Stimulated activated CD4-positive, alpha-beta T cell treated with anti-CD3 and anti-CD28 coated beads, TNF-alpha, amount 100 ng/mL, for 1 hour (primary cell): Measurements from ENCODE around the gene SPOCK1.

ENCODE experiments used
- DNase-seq, 3 donors: peaks; one replicate each; pipeline ENCODE4 v3.0.0-alpha.2; 2020; ENCODE audit warnings: low read depth in 3 of 3, low spot score in 1 of 3

Gene SPOCK1

DNA sequence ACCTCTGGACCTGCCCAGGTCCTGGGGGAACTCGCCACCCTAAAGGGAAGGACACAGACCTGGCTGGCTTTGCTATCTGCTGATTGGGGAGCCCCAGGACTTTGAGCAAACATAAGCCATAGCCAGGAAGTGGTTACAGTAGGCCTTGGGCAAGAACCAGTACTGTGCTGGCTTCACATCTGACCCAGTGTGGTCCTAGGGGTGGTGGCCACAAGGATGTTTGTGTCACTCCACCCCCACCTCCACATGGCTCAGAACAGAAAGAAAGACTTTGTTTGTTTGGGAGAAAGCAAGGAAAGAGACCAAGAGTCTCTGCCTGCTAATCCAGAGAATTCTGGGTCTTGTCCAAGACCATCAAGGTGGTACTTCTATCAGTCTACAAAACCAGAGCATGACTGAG, 334.2 kb downstream of the SPOCK1 start:
- DNase-seq = no peak

DNA sequence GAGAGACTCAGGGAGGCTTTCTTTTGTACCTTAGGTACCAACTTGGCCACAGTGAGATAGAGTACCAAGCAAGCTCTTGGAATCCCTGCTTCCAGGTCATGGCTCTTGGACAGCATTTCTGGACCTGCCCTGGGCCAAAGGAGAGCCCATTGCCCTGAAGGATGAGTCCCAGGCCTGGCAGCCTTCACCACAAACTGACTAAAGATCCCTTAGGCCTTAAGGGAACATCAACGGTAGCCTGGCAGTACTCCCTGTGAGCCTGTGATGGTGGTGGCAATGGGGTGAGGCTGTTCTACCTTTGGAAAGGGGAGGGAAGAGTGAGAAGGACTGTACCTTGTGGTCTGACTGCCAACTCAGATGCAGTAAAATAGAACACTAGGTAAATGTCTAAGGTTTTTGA, 334.6 kb downstream of the SPOCK1 start:
- DNase-seq = no peak

- DNase-seq = no peak
Observed at GRCh38 chr5:137158691-137159090, 340.4 kb downstream of the SPOCK1 start.

- no peak for DNase-seq
Observed at GRCh38 chr5:137156180-137156579, 342.9 kb downstream of the SPOCK1 start.

- DNase-seq = no peak
Observed at GRCh38 chr5:137155261-137156000, 343.7 kb downstream of the SPOCK1 start.

DNA sequence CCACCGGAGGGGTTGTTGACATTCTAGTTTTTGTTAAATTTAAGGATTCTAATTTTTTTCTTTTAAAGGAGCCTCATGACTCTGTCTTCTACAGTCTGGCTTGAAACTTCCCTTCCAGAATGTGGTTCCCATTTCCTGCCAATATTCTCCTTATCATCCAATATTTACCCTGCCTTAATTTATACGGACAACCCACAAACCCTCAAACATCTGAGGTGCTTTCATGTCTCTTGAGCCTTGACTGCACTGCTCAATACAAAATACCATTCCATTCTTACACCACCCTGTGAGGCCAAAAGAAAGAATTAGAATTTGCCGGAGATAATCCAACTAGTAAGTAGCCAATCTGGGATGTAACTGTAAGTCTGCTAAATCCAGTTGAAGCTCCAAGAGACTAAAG, 346.5 kb downstream of the SPOCK1 start:
- no peak for DNase-seq

DNA sequence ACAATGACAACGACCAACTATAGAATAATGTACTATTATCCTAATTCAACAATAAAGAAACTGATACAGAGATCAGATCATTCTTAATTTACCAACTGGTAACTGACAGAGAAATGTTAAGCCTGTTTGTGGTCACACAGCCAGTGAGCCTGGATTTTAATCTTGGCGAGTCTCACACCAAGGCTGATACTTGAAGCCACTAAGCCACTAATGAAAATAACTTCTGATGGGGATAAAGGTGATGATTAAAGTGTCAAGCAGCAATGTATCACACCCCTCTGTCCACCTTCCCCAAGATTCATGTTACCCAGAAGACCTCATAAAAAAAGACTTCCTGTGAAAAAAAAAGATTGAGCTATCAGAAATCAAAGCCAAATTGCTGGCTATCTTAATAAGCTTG, 350.5 kb downstream of the SPOCK1 start:
- no peak for DNase-seq

GRCh38 chr5:137148159-137148558, 351.0 kb downstream of the SPOCK1 start:
- DNase-seq = no peak

- DNase-seq = no peak
Observed at GRCh38 chr5:137147346-137147745, 351.8 kb downstream of the SPOCK1 start.

DNA sequence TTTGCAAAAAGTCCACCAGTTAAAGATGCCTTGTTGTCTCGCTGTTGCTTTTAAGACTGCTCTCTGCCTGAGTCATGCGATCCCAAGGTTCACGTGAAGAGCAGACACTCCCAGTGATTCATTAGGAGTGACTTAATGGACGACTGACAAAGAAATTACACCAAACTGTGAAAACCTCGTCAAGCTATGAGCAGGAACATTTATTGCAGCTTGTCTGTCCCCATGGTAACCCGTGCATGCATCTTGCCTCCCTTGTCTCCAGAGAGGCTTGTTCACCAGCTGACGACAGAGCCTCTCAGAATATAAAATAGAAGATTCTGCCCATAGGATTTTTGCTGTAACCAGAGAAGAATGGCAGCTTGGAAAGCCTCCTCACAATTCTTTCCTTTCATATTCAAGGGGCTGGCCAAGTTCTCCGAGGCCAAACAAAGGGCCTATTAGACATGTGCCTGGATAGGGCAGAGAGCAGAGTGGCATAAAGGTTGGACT, 352.7 kb downstream of the SPOCK1 start:
- no peak for DNase-seq

DNA sequence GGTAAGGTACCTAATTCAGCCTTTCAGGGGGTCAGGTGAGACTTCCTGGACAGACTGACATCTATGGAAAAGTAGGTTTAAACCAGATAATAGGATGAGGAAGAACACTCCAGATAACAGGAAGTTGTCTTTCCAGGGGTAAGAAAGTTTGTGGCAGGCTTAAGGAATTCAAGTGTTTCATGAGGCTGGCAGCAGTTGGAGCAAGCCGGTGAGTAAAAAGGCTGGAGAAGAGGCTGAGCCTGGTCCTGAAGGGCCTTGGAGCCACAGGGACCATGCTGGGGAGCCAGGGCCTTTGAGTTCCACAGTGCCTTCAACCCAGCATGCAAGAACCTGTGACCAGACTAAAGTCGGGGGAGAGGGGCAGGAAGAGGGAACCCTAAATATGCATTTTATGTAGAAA, 353.4 kb downstream of the SPOCK1 start:
- no peak for DNase-seq

- no peak for DNase-seq
Observed at GRCh38 chr5:137144656-137145055, 354.5 kb downstream of the SPOCK1 start.

DNA sequence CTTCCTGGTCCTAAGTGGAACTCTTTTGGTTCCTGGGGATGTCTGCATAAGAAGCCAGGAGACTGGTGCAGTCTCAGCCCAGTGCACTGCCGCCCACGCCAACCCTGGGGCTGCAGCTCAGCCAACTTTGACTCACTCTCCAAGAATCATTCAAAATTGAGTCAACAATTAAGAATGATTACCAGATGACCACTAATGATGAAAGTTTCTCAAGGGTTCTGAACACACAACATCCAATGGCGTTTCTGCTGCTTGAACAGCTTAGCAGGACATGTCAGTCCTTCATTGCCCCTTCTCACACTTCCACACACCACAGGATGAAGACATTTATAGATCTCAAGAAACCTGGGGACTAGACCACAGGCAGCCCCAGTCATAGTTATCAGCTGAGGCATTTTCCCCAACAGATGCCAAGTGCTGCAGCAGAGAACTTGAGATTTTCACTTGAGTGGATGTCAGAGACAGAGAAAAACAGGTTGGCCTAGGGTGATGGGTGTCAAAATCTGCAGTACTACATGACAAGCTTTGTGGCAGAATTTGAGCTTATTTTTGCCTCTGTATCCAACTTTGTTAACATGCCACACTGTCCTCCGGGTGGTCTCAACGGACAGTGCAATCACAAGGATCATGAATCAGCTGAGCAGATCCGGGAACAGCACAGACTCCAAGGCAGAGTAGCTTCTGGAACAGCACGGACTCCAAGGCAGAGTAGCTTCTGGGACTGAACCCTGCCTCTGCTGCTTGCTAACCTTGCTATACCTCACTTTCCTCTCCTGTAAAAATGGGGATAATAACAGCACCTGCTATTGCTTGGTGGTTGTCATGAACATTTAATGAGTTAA, 356.1 kb downstream of the SPOCK1 start:
- DNase-seq = no peak

DNA sequence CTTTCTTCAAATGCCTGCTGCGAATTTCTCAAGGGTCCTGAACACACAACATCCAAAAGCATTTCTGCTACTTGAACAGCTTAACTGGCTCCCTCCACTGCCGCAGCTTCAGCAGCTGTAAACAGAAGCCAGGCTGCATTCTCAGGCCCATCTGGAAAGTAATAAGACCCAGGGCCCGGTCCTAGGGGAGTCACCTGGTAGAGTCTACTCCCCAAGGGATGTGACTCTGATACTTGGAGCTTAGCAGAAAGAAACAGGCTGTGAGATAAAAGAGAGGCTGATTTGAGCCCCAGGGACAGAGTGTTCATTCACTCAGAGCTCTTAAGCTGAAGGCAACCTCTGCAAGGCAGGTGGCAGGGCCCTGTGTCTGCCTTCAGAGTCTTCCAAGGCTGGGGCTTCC, 356.8 kb downstream of the SPOCK1 start:
- no peak for DNase-seq

DNA sequence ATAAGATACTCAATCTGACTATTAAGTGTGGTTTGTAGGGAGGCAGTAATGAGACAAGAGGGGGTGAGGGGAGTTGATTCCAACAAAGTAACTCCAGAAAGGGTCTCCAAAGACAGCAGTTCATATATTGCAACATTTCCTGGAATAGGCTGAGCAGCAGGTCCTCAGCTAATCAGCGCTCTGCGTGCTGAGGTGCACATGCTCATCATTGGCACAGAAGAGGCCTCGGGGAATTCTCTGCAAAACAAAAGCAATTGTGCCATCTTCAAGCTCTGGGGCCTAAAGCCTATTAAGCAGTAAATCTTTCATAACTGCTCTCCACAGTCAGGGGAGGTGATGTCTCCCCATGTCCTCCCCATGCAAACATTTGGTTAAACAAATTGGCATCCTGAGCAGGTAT, 357.3 kb downstream of the SPOCK1 start:
- no peak for DNase-seq

- no peak for DNase-seq
Observed at GRCh38 chr5:137136991-137137632, 362.0 kb downstream of the SPOCK1 start.

- no peak for DNase-seq
Observed at GRCh38 chr5:137134920-137135532, 364.1 kb downstream of the SPOCK1 start.

GRCh38 chr5:137129886-137130680, 369.0 kb downstream of the SPOCK1 start:
- no peak for DNase-seq

DNA sequence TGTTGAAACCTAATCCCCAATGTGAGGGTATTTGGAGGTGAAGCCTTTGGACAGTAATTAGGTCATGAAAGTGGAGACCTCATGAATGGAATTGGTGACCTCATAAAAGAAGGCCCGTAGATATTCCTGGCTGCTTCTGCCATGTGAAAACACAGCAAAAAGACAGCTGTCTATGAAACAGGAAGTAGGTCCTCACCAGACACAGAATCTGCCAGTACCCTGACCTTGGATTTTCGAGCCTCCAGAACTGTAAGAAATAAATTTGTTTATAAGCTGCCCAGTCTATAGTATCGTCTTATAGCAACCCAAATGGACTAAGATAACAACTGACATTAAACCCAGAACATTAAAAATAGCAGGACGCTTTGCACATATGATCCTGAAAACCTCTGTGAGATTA, 371.1 kb downstream of the SPOCK1 start:
- no peak for DNase-seq

DNA sequence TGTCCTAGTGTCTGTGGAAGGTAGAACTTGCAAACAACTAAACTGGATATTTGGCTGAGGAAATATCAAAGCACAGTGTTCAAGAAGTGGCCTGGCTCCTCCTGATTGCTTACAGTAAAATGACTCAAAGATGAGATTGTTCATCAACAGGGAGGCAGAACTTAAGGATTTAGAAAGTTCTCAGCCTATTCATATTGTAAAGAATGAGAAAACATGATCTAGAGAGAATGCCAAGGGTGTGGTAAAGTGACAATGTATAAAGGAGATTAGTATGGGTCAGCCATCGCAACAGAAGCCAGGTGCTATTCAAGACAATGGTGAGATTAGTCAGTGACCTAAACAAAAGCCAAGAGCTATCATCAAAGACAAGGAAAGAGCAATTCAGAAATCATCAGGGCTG, 372.3 kb downstream of the SPOCK1 start:
- no peak for DNase-seq

DNA sequence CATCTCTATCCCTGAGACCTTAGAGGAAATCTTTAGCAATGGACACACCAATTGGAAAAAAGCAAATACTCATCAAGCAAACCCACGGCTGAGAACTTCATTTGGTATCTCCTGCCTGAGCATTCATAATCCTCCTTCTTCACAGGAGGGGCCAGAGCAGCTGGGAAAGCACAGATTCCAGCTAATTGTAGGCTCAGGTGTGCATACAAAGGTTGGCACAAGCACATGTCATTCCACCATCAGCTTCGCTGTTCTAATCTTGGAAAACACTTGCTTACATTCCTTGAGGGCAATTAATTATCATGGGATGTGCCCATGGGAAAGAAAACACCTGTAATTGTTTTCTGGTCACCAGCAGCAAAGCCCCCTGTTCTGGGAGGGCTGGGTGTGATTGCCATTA, 376.6 kb downstream of the SPOCK1 start:
- DNase-seq = no peak
